Measurements from ENCODE around the gene MEN1.
A peak's percentile ranks its signal among the peaks of the same experiment; 100 is the strongest.

MEN1 gene

GRCh38 chr11:64810271-64810890 is at the start of gene MEN1:
MEN1 (minus strand) TSS chr11:64810551; CDS start chr11:64810109, 442 bp downstream.
- H3K27ac ChIP-seq: peak within 1 kb of the TSS; percentile 89

GRCh38 chr11:64859542-64860414 is 49.4 kb upstream of the MEN1 start:
- TF ChIP-seq CTCF (IDR thresholded peaks at IDR 0.05) (no peak), ZFX (IDR thresholded peaks at IDR 0.05; ENCODE audit: borderline replicate concordance) (no peak)
- no peak overlapping the region for H3K27ac ChIP-seq

More at GRCh38 chr11:64810271-64810890, at the start of gene MEN1:
- TF ChIP-seq ZFX (IDR thresholded peaks at IDR 0.05; ENCODE audit: borderline replicate concordance) (no peak), CTCF (IDR thresholded peaks at IDR 0.05) (no peak)

GRCh38 chr11:64858467-64859263 is 48.3 kb upstream of the MEN1 start:
- H3K27ac ChIP-seq: no peak overlapping the region
- TF ChIP-seq CTCF (IDR thresholded peaks at IDR 0.05): no peak

- TF ChIP-seq ZFX (IDR thresholded peaks at IDR 0.05; ENCODE audit: borderline replicate concordance) (no peak), CTCF (IDR thresholded peaks at IDR 0.05) (no peak)
- no peak overlapping the region for H3K27ac ChIP-seq
Measured at GRCh38 chr11:64857485-64857884, 47.1 kb upstream of the MEN1 start.

GRCh38 chr11:64856382-64857227 is 46.3 kb upstream of the MEN1 start:
- no peak overlapping the region for H3K27ac ChIP-seq
- no peak for TF ChIP-seq ZFX (IDR thresholded peaks at IDR 0.05; ENCODE audit: borderline replicate concordance)
- TF ChIP-seq CTCF (IDR thresholded peaks at IDR 0.05): no peak

GRCh38 chr11:64855596-64856304 is 45.4 kb upstream of the MEN1 start:
- TF ChIP-seq CTCF (IDR thresholded peaks at IDR 0.05) (no peak), ZFX (IDR thresholded peaks at IDR 0.05; ENCODE audit: borderline replicate concordance) (no peak)
- no peak overlapping the region for H3K27ac ChIP-seq
